NT2/D1 (cell line): ENCODE data around the gene SPPL3.

Source experiments
- DNase-seq: peaks from one replicate; pipeline ENCODE4 v3.0.0-alpha.2; 2011; ENCODE audit warnings: low read depth, low spot score
- H3K27me3 ChIP-seq: 2 replicates; pipeline ENCODE4 v1.6.0; 2011; ENCODE audit warnings: mild to moderate bottlenecking; ENCODE audit not compliant: insufficient read length, insufficient read depth
- H3K36me3 ChIP-seq: 2 replicates; pipeline ENCODE4 v1.6.1; 2011; ENCODE audit warnings: mild to moderate bottlenecking, low read length, mixed read lengths; ENCODE audit not compliant: insufficient read depth, insufficient read length
- H3K4me1 ChIP-seq: 2 replicates; pipeline ENCODE4 v1.5.1; 2011; ENCODE audit not compliant: insufficient read depth, insufficient read length
- H3K4me3 ChIP-seq: 2 replicates; pipeline ENCODE4 v1.5.1; 2011; ENCODE audit warnings: low read depth; ENCODE audit not compliant: insufficient read length
- H3K9ac ChIP-seq: 2 replicates; pipeline ENCODE4 v1.6.0; 2011; ENCODE audit warnings: low read depth; ENCODE audit not compliant: insufficient read length
- H3K9me3 ChIP-seq: 2 replicates; pipeline ENCODE4 v1.5.1; 2011; ENCODE audit warnings: mild to moderate bottlenecking, low read length; ENCODE audit not compliant: insufficient read depth
- SUZ12 ChIP-seq: IDR thresholded peaks from 2 replicates; pipeline ENCODE4 v1.6.1; 2011; ENCODE audit not compliant: insufficient read length, insufficient read depth; ENCODE audit errors: extremely low read depth
- YY1 ChIP-seq: IDR thresholded peaks from 2 replicates; pipeline ENCODE4 v1.6.1; 2011; ENCODE audit not compliant: insufficient read length, insufficient read depth
- ZNF274 ChIP-seq: IDR thresholded peaks from 2 replicates; pipeline ENCODE4 v1.6.1; 2011; ENCODE audit warnings: mild to moderate bottlenecking, low read depth, low read length

Gene SPPL3

DNA sequence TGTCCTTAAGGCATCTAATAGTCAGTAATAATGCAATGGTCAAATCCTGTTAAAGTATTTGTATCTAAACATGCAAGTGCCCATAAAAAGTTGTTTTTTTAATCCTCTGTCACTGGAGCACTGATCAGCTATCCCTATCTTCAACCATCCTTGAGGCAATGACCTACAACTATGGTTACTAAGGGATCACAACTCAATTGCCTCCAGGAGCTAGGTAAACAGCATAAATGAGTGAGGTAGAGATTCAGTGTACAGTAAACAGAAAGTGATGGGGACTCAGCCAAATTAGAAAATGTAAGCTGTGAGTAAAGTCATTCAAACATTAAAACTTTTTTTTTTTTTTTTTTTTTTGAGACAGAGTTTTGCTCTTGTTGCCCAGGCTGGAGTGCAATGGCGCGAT is 18.6 kb downstream of the SPPL3 start:
- no peak for TF ChIP-seq ZNF274
- no peak for TF ChIP-seq SUZ12
- no peak for TF ChIP-seq YY1
- Histone ChIP-seq H3K9ac (no peak overlapping the region), H3K9me3 (no peaks in the 10 kb centered on the region), H3K27me3 (no peaks in the 10 kb centered on the region), H3K4me1 (no peaks in the 10 kb centered on the region), H3K36me3 (no peaks in the 10 kb centered on the region), H3K4me3 (no peak overlapping the region)
- no peak for DNase-seq

DNA sequence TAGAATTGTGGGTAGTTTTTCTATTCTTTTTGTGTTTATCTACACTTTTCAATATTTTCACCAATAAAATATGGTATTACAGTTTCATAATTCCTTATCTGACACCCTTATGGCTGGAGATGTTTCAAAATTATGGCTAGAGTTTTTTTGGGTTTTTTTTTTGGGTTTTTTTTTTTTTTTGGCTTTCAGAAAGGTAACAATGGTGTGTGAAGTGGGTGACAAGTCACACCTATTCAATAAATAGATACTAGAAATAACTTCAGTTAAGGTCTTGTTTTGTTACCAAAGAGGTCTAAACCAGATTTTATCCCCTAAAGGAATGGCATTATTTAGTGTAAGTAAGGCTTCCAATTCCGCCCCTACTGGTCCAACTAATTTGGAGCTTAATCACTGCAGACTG is 19.5 kb downstream of the SPPL3 start:
- DNase-seq, result no peak
- Histone ChIP-seq H3K27me3 (no peaks in the 10 kb centered on the region), H3K4me3 (no peak overlapping the region), H3K9me3 (no peaks in the 10 kb centered on the region), H3K36me3 (no peaks in the 10 kb centered on the region), H3K4me1 (no peaks in the 10 kb centered on the region), H3K9ac (no peak overlapping the region)
- no peak for TF ChIP-seq ZNF274
- TF ChIP-seq SUZ12, result no peak
- no peak for TF ChIP-seq YY1

DNA sequence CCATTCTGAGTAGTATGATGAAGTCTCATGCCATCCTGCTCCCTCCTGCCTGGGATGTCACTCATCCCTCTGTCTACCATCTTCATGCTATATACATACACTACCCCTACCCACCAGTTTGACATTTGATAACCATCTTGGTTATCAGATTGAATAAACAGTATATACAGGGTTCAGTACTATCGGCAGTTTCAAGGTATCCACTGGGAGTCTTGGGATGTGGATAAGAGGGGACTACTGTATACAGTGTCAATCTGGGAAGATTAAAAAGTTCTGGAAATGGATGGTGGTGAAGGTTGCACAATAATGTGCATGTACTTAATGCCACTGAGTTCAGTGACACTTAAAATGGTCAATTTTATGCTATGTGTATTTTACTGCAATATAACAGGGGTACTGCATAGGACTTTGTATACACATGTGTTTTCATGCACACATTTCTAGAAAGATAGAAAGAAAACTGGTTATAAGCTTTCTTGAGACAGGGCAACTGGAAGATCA is 22.1 kb downstream of the SPPL3 start:
- no peaks in the 10 kb centered on the region; the same call in 1 of the 2 replicates for H3K9me3 ChIP-seq
- H3K9ac ChIP-seq, result no peak overlapping the region
- H3K4me3 ChIP-seq, result no peak overlapping the region
- H3K36me3 ChIP-seq, result no peaks in the 10 kb centered on the region
- H3K4me1 ChIP-seq, result no peaks in the 10 kb centered on the region
- DNase-seq, result no peak
- TF ChIP-seq YY1 (no peak), SUZ12 (no peak), ZNF274 (no peak)
- H3K27me3 ChIP-seq, result no peaks in the 10 kb centered on the region

DNA sequence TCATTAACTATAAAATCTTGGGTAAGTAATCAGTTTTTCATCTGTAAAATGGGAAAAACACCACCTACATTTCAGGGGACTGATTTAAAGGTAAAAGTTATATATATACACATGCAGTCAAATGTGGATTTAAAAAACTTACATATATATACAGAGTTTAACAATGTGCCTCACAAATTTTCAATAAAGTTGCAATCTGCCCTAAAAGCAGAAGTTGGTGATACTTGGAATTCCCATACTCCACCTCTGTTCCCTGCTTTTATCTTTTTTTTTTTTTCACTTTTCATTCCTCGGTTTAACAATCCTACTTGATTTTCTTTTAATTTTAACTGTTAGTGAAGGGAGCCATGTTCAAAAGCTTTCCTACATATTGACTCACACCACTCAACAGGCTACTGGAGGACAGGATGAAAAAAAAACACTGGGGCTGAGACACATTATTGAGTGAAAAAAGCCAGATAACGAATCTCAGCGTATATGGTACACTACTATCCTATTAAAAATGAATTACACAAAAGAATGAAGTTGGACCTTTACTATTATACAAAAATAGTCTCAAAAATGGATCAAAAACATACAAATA is 24.3 kb downstream of the SPPL3 start:
- Histone ChIP-seq H3K36me3 (no peaks in the 10 kb centered on the region), H3K4me1 (no peaks in the 10 kb centered on the region), H3K9me3 (no peaks in the 10 kb centered on the region; the same call in 1 of the 2 replicates), H3K4me3 (no peak overlapping the region), H3K9ac (no peak overlapping the region), H3K27me3 (no peaks in the 10 kb centered on the region)
- no peak for DNase-seq
- no peak for TF ChIP-seq SUZ12

DNA sequence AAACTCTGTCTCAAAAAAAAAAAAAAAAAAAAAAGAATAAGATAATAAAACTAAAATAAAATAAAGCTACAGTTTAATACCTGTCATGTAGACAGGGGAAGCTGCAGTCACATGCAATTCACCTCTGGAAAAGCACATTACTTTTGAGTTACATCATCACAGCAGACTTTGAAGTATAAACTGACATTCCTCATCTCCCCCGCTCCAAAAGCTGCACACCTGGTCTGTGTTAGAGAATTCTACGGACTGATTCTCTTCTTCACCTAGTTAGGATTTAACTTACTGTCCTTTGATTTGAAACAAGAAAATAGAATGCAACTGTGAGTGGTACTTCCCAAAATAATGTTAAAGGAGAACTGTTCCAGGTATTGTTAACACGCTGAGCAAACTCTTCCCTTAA is 25.1 kb downstream of the SPPL3 start:
- Histone ChIP-seq H3K27me3 (no peaks in the 10 kb centered on the region), H3K4me3 (no peak overlapping the region), H3K9me3 (no peaks in the 10 kb centered on the region; the same call in 1 of the 2 replicates), H3K9ac (no peak overlapping the region), H3K36me3 (no peaks in the 10 kb centered on the region), H3K4me1 (peaks cover 3% of the 10 kb centered on the region)
- DNase-seq, result no peak
- TF ChIP-seq SUZ12, result no peak
- no peak for TF ChIP-seq YY1
- no peak for TF ChIP-seq ZNF274

DNA sequence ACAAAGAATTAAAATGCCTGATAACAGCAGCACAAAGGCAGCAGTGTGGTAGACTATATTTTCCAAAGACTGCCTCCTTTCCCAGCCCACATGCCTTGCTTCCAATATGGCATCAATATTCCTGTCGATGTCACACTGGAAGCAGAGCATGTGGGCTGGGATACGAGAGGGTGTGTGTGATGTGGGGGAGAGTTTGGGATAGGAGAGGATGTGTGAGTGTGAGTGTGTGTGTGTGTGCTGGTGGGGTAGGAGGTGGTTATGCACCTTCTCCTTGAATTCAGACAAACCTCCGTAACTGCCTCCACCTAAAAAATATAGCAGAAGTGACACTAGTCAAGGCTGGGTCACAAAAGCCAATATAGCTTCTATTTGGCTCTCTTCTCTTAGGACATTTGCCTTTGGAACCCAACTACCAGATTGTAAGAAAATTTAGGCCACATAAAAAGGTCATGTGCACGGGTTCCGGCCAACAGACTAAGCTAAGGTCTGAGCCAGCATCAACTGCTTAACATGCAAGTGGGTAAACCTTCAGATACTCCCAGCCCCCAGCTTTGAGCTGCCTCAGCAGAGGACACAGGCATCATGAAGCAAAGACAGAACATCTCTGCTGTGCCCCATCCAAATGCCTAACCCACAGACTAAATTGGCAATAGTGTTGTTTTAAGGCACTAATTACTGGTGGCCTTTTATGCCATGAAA is 29.5 kb downstream of the SPPL3 start:
- H3K27me3 ChIP-seq, result no peaks in the 10 kb centered on the region
- peaks cover 3% of the 10 kb centered on the region for H3K4me1 ChIP-seq
- no peak for DNase-seq
- H3K4me3 ChIP-seq, result no peak overlapping the region
- no peak overlapping the region for H3K9ac ChIP-seq
- no peaks in the 10 kb centered on the region; the same call in 1 of the 2 replicates for H3K9me3 ChIP-seq
- H3K36me3 ChIP-seq, result no peaks in the 10 kb centered on the region
- TF ChIP-seq YY1 (no peak), SUZ12 (no peak), ZNF274 (no peak)

DNA sequence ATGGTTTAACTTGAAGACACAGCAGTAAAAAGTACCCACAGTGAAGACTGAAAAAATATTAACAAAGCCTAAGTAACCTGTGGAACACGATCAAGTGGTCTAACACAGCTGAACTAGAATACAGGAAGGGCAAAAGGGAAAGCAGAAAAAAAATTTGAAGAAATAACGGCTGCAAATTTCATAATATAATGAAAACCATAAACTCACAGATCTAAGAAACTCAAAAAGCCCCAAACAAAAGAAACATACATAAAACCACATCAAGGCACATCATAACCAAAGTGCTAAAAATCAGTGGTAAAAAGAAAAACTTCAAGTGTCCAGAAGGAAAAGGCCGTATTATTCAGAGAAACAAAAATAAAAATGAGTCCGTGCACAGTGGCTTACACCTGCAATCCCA is 30.9 kb downstream of the SPPL3 start:
- Histone ChIP-seq H3K27me3 (no peaks in the 10 kb centered on the region), H3K9ac (no peak overlapping the region), H3K4me1 (peaks cover 3% of the 10 kb centered on the region), H3K36me3 (no peaks in the 10 kb centered on the region), H3K4me3 (no peak overlapping the region), H3K9me3 (no peaks in the 10 kb centered on the region; the same call in 1 of the 2 replicates)
- DNase-seq, result no peak
- TF ChIP-seq ZNF274 (no peak), YY1 (no peak), SUZ12 (no peak)
